ENCODE measurements around the gene FANCG.

Gene FANCG

DNA sequence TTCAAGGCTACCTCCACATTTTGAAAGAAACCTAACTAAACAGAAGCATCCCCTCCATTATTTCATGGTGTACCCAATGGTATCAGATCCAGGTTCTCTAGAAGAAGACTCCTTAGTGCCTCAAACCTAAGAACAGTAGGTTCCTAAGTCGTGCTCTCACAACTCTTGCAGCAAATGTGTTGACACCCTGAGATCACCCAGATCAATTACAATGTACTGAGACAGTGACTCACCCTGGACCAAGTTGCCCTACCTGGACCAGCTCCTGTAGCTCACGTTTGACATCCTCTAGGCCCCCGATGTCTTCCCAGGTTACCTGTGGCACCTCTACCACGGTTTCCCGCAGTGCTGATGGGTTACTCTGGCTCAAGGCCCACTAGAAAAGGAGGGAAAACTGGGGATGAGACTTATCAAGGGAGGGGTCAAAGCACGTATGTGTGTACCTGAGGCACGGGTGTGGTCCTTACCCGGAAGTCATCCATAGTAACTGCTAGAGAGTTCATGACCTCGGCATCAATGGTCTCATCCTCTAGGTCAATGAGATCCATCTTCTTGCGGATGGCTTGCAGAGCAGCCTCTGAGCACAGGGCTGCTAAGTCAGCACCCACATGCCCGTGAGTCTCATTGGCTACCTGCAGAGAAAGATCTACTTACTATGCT is 19.1 kb downstream of the FANCG start:
- DNase-seq (ENCODE audit: low read depth), result no peak

DNA sequence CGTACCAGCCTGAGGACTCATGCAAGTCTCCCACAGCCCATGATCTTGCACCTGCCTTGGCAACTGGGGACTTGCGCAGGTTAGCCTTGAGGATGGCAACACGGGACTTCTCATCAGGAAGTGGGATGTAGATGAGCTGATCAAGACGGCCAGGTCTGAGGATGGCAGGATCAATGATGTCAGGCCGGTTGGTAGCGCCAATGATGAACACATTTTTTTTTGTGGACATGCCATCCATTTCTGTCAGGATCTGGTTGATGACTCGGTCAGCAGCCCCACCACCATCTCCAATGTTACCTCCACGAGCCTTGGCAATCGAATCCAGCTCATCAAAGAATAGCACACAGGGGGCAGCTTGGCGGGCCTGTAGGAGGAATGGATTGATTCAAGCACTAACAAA is 20.3 kb downstream of the FANCG start:
- no peak for DNase-seq (ENCODE audit: low read depth)

DNA sequence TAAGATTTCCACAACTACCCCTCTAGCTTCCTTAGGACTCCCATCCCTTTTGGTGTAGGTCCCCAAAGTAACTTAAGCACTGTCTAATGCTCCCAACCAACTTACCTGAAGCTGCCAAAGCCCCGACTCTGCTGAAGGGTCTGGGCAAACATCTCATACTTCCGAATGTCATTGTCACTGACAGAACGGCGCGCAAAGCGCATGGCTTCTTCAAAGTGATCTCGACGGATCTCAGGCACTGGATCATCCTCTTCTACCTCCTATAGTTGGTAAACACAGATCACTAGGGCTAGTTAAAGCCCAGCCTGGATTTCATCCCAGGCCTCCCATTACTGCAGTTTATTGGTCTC is 22.5 kb downstream of the FANCG start:
- no peak for DNase-seq (ENCODE audit: low read depth)

DNA sequence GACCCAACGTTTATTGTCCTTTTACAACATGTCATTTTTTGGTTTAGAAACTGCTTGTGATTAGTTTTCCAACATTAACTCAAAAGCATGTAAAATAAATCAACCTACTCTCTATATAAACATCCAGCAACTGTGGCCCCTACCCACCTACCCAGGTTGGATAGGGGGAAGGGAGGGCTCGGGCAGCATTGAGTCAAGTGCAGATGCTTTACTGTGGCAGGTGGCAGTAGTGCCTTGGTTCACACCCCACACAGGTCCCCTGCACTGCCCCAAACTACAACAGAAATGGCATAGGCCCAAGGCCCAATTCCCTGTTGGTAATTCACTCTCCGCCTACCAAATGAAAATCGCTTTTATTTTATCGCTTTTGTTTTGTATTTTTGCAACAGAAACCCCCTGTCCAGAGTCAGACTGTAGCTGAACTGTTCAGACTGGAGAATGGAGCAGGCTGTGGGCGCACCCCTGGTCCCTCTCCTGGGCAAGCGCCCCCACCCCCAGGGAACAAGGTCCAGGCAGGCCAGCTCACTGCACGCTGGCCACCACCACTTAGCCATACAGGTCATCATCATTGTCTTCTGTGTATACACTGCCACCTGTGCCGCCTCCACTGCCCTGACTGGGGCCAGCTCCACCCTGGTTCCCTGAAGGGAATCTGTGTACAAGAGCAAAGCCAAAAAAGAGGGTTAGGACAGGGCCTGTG is 23.0 kb downstream of the FANCG start:
- no peak for DNase-seq (ENCODE audit: low read depth)

DNA sequence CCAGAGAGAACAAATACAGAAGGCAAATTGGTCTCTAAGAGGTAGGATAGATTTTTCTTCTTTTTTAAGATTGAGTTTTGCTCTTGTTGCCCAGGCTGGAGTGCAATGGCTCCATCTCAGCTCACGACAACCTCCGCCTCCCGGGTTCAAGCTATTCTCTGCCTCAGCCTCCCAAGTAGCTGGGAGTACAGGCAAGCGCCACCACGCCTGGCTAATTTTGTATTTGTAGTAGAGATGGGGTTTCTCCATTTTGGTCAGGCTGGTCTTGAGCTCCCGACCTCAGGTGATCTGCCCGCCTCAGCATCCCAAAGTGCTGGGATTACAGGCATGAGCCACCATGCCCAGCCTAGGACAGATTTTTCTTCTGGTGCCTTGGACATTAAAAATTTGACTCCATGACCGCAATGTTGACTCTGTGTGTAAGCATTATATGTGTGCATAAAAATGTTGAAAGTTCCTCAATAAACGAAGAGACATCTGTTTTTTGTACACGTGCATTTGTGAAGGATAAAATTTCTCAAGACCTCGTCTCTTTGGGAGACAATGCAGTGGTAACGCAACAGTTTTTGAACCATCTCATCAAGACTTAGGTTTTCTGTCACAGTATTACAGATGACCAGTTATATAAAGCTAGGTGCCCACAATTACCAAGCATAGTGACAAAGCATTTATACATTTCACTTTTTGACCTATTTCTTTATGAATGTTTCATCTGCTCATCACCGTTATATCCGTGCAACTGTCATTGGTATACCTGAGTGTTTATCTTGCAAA is 24.7 kb downstream of the FANCG start:
- DNase-seq (ENCODE audit: low read depth), result no peak

DNA sequence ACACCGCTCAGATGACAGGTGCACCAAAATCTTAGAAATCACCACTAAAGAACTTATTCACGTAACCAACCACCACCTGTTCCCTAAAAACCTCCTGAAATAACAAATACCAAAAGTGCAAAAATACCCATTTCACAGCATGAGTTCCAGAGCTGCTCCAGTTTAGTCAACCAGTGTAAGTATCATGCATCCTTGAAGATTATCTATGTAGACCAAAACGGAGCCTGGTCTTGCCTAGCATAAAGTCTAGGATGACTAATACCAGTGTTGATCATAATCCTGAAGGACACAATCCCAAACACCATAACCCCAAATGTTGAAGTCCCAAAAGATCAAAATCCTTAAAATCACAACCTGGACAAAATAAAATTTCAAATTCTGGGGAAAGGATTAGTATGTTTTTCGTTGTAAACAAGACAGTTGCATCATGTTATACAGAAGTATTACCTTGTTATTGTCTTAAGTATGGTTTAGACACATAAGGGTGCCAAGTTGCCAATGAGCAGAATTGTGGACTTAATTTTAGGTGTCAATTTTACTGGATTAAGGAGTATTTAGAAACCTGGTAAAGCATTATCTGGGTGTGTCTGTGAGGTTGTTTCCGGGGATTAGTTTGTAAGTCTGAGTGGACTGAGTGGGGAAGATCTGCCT is 25.4 kb downstream of the FANCG start:
- DNase-seq (ENCODE audit: low read depth), result no peak

DNA sequence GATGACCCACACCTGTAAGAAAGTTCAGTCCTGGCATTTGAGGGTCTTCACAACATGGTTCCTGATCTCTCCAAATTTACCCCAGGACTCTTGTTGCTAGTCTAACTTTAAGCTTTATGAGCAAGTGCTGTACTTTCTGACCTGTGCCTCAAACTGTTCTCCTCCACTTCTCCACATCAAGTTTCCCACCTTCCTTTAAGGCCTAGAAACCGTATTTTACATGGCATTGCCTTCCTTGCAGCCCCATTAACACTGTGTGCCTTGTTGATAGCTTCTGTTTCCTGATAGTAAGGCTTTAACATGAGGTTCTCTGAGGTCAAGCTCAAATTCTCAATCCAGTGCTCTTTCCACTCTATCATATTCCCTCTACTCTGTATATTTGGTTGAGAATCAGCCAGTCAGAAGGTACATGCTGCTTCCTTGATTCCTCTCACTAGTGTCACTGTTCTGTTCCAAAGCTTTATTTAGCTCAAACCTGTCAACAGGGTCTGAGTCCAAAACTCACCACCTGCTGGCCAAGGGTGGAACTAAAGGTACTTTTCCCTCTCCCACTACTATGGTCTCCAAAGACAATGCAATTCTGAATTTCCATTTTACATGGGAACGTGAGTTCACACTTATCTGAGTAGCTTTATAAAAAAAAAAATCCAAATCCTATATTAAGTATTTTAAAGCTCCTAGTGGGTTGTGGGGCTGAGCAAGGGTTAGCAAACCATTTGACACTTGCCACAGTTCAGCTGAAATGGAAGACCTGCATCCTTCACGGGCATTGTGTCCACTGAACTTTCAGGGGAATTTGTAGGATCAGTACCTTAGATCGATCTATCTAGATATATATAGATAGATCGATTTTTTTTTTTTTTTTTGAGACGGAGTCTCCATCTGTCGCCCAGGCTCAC is 28.4 kb downstream of the FANCG start:
- peak; percentile 58 for DNase-seq (ENCODE audit: low read depth)

DNA sequence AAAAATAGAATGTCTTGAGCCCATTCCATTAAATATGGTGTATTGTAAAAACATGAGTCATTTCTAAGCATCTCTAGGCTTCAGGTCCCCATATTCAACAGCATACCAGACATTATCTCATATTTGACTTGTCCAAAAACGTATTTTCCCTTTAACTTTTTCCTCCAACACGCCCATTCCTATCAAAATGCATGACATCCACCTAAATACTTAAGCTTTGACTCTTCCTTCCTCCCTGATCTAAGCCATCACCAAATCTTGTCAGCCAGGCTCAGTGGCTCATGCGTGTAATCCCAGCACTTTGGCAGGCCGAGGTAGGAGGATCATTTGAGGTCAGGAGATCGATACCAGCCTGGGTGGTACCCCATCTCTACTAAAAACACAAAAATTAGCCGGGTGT is 31.2 kb downstream of the FANCG start:
- no peak for DNase-seq (ENCODE audit: low read depth)

DNA sequence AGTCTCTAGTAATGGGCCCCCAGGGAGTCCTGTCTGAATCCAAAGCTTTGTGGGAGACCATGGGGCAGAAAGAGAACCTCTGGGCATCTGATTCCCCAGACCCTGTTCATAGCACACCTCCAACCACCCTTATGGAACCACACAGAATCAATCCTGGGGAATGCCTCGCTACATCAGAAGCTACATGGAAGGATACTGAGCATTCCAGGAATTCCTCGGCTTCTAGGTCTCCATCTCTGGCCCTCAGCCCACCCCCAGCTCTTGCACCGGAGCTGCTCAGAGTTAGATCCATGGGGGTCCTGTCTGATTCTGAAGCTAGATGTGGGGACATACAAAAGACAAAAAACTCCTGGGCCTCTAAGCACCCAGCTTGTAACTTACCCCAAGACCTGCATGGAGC is 35.7 kb downstream of the FANCG start:
- DNase-seq (ENCODE audit: low read depth), result peak; percentile 32

DNA sequence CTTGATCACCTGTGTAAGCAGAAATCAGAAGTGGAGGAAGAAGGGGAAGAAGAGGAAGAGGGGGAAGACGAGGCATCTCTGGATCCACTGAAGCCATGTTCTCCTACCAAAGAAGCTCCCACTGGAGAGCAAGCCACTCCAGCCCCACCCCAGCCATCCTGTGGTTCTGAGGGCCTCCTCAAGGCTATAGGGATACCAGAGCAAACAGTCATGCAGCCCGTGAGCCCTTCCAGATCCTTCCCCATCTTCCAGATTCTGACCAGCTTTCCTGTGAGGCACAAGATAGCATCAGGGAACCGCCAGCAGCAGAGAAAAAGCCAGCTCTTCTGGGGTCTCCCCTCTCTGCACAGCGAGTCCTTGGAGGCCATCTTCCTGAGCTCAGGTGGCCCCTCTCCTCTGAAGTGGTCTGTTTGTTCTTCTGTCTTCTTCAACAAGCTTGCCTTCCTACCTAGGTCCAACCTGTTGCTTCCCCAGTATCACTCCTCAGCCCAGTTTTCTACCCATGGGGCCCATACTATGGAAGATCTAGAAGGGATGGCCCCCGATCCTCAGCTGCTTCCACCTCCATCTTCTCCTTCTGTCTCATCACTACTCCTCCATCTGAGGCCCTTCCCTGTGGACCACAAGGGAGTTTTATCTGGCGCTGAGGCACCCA is 36.7 kb downstream of the FANCG start:
- DNase-seq (ENCODE audit: low read depth), result no peak

DNA sequence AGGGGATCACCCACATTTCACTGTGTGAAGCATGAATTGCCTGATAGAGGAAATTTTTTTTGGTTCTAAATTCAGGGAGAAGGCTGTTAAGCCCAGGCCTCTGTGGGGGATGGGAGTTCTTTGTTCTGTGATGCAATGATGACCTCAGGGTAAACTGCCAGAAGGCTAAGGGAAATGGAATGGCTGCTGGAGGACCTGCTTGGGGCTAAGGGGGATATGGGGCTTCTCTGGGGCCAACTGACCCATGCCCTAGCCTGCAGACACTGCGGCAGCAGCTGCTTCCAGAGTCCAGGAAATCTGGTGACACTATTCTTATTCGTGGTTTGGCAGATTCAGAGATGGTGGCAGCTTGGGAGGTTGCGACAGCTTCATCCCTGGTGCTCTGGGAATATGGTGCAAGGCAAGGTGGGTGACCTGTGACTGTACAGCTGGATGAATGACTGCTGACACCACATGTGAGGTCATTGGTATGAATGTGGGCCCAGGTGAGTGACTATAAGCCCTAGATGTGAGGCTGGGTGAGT is 37.6 kb downstream of the FANCG start:
- DNase-seq (ENCODE audit: low read depth), result peak; percentile 50

DNA sequence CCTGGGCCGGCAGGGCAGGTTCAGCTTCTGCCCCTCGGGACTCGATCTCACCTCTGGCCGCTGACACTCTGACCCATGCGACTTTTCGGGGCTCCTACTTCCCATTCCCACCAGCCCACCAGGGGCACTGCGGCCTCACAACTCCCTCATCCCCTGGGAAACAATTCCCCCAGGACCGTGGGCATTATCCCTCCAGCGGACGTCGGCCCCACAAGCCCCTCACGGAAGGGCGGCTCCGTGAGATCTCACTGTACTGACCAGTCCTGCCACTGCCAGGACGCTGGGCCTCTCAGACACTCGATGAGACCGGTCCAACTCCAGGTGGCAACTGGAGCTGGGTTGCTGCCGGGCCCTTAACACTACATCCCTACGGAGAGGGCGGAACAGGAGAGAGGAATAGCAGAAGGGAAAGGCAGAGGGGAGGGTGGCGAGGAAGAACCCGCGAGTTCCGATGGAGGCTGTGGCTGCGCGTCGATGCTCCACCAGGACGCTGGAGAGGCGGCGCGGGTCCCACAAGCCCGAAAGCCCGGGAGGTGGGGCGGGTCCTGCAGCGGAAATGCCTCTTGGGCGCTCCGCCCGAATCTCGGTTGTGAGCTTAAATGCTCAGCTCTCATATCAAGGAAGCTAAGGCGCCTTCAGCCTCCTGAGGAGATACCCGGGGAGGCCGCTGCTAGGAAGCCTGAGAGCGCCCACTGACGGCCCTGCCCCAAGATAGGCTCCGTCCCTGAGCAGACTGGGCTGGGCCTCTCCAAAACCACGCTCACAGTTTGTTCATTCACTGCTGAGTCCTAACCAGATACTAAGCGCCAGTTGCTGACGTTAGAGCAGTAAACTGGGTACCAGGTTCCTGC is 43.7 kb downstream of the FANCG start:
- peak; percentile 85 for DNase-seq (ENCODE audit: low read depth)

DNA sequence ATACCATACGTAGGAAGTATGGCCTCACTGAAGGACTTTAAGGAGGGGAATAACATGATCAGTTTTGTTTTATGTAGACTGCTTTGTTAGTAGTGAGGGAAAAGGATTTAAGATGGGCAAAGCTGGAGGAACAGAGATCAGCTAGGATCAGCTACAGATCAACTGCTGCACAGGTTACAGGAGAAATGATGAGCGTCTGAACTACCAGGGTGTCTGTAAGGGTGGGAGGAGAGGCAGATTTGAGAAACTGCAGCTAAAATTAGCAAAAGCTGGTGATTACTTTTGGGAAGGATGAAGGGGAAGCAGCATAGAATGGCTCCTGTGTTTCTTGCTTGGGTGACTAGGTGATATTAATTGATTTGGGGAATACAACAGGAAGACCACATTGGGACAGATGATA is 46.6 kb downstream of the FANCG start:
- DNase-seq (ENCODE audit: low read depth), result no peak

DNA sequence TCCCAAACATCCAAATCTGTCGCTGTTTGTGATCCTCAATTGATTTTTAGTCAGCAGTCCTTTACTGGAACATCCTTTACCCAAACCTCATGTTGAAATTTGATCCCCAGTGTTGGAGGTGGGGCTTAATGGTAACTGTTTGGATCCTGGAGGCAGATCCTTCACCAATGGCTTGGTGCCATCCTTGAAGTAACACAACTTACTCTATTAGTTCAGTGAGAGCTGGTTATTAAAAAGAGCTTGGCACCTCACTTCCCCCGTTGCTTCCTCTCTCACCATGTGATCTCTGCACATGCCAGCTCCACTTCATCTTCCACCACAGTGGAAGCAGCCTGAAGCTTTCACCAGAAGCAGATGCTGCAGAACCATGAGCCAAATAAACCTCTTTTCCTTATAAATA is 49.9 kb downstream of the FANCG start:
- DNase-seq (ENCODE audit: low read depth), result peak; percentile 28

DNA sequence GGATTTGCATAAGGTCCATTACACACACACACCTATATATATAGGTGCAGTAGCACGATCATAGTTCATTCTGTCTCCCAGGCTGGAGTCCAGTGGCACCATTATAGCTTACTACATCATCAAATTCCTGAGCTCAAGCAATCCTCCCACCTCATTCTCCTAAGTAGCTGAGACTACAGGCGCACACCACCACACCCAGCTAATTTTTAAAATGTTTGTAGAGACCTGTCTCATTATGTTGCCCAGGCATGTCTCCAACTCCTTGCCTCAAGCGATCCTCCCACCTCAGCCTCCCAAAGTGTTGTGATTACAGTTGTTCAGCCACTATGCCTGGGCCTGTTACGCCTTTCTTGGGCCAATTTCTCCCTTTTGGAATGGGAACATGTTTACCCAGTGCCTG is 50.5 kb downstream of the FANCG start:
- DNase-seq (ENCODE audit: low read depth), result no peak

DNA sequence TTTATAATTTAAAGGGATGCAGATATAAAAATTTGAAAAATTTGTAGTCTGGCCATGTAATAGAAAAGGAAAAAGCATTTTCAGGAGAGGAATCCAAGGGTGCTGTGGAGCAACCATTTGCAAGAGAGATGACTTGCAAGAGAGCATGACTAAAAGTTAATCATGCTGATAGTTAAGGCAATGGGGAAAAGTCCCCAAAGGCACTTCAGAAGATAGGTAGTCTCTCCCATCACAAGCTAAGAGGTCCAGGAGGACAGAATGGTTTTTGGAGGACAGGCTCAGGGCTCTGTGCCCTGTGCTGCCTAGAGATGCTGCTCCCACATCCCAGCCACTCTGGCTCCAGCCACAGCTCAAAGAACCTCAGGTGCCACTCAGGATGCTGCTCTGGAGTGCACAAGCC is 51.4 kb downstream of the FANCG start:
- DNase-seq (ENCODE audit: low read depth), result no peak

DNA sequence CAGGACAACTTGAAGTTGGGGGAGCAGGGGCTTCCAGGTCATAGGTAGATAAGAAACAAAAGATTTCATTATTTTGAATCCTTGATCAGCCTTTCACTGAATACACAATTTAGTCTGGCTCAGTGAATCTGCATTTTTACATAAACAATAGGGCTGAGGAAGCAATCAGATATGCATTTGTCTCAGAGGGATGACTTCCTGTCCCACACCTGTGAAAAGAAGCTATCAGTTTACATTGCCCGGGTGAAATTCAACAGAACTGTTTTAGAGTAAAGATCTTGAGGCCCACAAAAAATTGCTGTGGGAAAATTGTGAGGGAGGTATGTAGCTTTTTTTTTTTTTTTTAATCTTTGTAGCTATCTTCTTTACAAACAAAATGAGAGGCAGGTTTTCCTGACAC is 51.9 kb downstream of the FANCG start:
- no peak for DNase-seq (ENCODE audit: low read depth)

DNA sequence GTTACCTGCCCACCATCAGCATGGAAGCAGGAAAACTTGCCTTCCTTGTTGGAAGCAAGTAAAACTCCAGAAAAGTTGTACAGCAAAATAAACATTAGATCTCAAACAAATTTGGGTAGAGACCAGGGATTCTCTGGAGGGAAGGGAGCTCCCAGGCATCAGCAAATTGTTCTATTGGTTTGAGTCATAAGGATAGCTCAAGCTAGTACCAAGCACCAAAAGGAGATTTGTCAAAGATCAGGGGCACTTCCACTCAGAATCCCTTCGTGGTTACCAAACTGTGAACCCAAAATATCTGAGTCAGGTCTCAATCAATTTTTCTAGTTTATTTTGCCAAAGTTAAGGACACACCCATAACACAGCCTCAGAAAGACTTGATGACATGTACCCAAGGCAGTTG is 52.4 kb downstream of the FANCG start:
- no peak for DNase-seq (ENCODE audit: low read depth)

DNA sequence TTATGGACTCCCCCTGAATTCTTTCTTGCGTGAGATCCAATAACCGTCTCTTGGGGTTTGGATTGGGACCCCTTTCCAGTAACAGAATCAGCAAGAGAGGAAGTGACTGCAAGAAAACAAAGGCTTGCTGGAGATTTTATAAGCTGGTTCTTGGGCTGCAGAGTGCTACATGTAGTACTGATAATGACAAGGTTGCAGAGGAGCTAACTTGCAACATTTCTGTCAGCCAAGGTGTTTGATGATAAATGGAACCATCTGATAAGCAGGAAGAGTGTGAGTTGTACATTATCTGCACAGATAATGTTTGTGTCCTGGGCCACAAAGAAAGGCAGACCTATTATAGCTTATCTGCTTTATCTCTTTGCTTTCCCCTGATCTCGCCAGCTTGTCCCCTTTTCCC is 53.1 kb downstream of the FANCG start:
- DNase-seq (ENCODE audit: low read depth), result no peak

All from EH (cell line).